HUES6 (cell line): ENCODE results near the gene BAZ2B.

Experiments used
- H3K27ac ChIP-seq: 2 replicates; pipeline ENCODE4 v1.7.0; 2013; ENCODE audit warnings: low read depth, mild to moderate bottlenecking, low read length, inconsistent platforms
- H3K27me3 ChIP-seq: 2 replicates; pipeline ENCODE4 v1.6.1; 2013; ENCODE audit warnings: low read length; ENCODE audit not compliant: control insufficient read depth, insufficient read depth
- H3K36me3 ChIP-seq: 2 replicates; pipeline ENCODE4 v1.6.1; 2013; ENCODE audit warnings: low read length; ENCODE audit not compliant: control insufficient read depth, insufficient read depth
- H3K4me1 ChIP-seq: 2 replicates; pipeline ENCODE4 v1.6.1; 2013; ENCODE audit warnings: low read length; ENCODE audit not compliant: control insufficient read depth, insufficient read depth
- H3K4me3 ChIP-seq: 2 replicates; pipeline ENCODE4 v1.5.1; 2013; ENCODE audit warnings: low read depth, low read length
- H3K9ac ChIP-seq: one replicate; pipeline ENCODE4 v1.6.1; 2013; ENCODE audit warnings: mild to moderate bottlenecking, low read length
- H3K9me3 ChIP-seq: 2 replicates; pipeline ENCODE4 v1.6.1; 2013; ENCODE audit warnings: low read depth, low read length; ENCODE audit not compliant: control insufficient read depth, insufficient read depth

The BAZ2B gene

GRCh38 chr2:159614534-159615366 lies 1.6 kb downstream of the BAZ2B start:
- no peaks in the 10 kb centered on the region for H3K36me3 ChIP-seq
- H3K9me3 ChIP-seq: no peaks in the 10 kb centered on the region
- H3K4me3 ChIP-seq: peak overlapping the region; percentile 87
- H3K27ac ChIP-seq: peak overlapping the region; percentile 91
- H3K4me1 ChIP-seq: peaks cover 24% of the 10 kb centered on the region
- H3K27me3 ChIP-seq: no peaks in the 10 kb centered on the region
- peak overlapping the region; percentile 93 for H3K9ac ChIP-seq

- Histone ChIP-seq H3K27ac (peak overlapping the region; percentile 91; the same call in 1 of the 2 replicates), H3K9ac (no peak overlapping the region), H3K9me3 (no peaks in the 10 kb centered on the region), H3K36me3 (no peaks in the 10 kb centered on the region), H3K27me3 (no peaks in the 10 kb centered on the region), H3K4me1 (peaks cover 24% of the 10 kb centered on the region), H3K4me3 (peak overlapping the region; percentile 87)
Measured at GRCh38 chr2:159613651-159614285, 2.6 kb downstream of the BAZ2B start.

- no peak overlapping the region for H3K27ac ChIP-seq
- no peaks in the 10 kb centered on the region for H3K9me3 ChIP-seq
- no peaks in the 10 kb centered on the region for H3K27me3 ChIP-seq
- no peak overlapping the region for H3K9ac ChIP-seq
- peaks cover 24% of the 10 kb centered on the region for H3K4me1 ChIP-seq
- peak overlapping the region; percentile 87; the same call in 1 of the 2 replicates for H3K4me3 ChIP-seq
- no peaks in the 10 kb centered on the region for H3K36me3 ChIP-seq
Measured at GRCh38 chr2:159613091-159613490, 3.3 kb downstream of the BAZ2B start.

GRCh38 chr2:159612255-159612901 lies 4.0 kb downstream of the BAZ2B start:
- Histone ChIP-seq H3K4me3 (peak overlapping the region; percentile 8; the same call in 1 of the 2 replicates), H3K9ac (no peak overlapping the region), H3K4me1 (peaks cover 19% of the 10 kb centered on the region), H3K27me3 (no peaks in the 10 kb centered on the region), H3K27ac (no peak overlapping the region), H3K9me3 (no peaks in the 10 kb centered on the region), H3K36me3 (no peaks in the 10 kb centered on the region)

GRCh38 chr2:159609811-159610549 lies 6.4 kb downstream of the BAZ2B start:
- Histone ChIP-seq H3K9me3 (no peaks in the 10 kb centered on the region), H3K36me3 (no peaks in the 10 kb centered on the region), H3K9ac (no peak overlapping the region), H3K27ac (0 out of 2 replicates have a peak overlapping the region, but pooled peaks have one; percentile 46), H3K27me3 (no peaks in the 10 kb centered on the region), H3K4me1 (peaks cover 30% of the 10 kb centered on the region), H3K4me3 (no peak overlapping the region)

GRCh38 chr2:159608723-159609308 lies 7.5 kb downstream of the BAZ2B start:
- H3K9me3 ChIP-seq: no peaks in the 10 kb centered on the region
- H3K4me1 ChIP-seq: peaks cover 30% of the 10 kb centered on the region
- no peaks in the 10 kb centered on the region for H3K36me3 ChIP-seq
- no peak overlapping the region for H3K4me3 ChIP-seq
- no peak overlapping the region for H3K27ac ChIP-seq
- no peak overlapping the region for H3K9ac ChIP-seq
- H3K27me3 ChIP-seq: no peaks in the 10 kb centered on the region

GRCh38 chr2:159608108-159608507 lies 8.2 kb downstream of the BAZ2B start:
- Histone ChIP-seq H3K36me3 (no peaks in the 10 kb centered on the region), H3K9me3 (no peaks in the 10 kb centered on the region), H3K4me1 (peaks cover 30% of the 10 kb centered on the region), H3K9ac (no peak overlapping the region), H3K27ac (no peak overlapping the region), H3K4me3 (no peak overlapping the region), H3K27me3 (no peaks in the 10 kb centered on the region)

GRCh38 chr2:159606287-159606686 lies 10.1 kb downstream of the BAZ2B start:
- H3K36me3 ChIP-seq: no peaks in the 10 kb centered on the region
- peaks cover 24% of the 10 kb centered on the region for H3K4me1 ChIP-seq
- H3K27me3 ChIP-seq: no peaks in the 10 kb centered on the region
- H3K9ac ChIP-seq: no peak overlapping the region
- no peaks in the 10 kb centered on the region for H3K9me3 ChIP-seq
- H3K4me3 ChIP-seq: no peak overlapping the region
- no peak overlapping the region for H3K27ac ChIP-seq

- Histone ChIP-seq H3K4me1 (peaks cover 28% of the 10 kb centered on the region), H3K9ac (no peak overlapping the region), H3K27me3 (no peaks in the 10 kb centered on the region), H3K4me3 (no peak overlapping the region), H3K27ac (no peak overlapping the region), H3K9me3 (no peaks in the 10 kb centered on the region), H3K36me3 (no peaks in the 10 kb centered on the region)
Measured at GRCh38 chr2:159605441-159606178, 10.7 kb downstream of the BAZ2B start.

GRCh38 chr2:159604159-159604558 lies 12.2 kb downstream of the BAZ2B start:
- Histone ChIP-seq H3K4me3 (no peak overlapping the region), H3K27me3 (no peaks in the 10 kb centered on the region), H3K27ac (no peak overlapping the region), H3K9me3 (no peaks in the 10 kb centered on the region), H3K36me3 (no peaks in the 10 kb centered on the region), H3K4me1 (peaks cover 18% of the 10 kb centered on the region; the same call in 1 of the 2 replicates), H3K9ac (no peak overlapping the region)
